ENCODE measurements around the gene WDR47.

WDR47 gene

DNA sequence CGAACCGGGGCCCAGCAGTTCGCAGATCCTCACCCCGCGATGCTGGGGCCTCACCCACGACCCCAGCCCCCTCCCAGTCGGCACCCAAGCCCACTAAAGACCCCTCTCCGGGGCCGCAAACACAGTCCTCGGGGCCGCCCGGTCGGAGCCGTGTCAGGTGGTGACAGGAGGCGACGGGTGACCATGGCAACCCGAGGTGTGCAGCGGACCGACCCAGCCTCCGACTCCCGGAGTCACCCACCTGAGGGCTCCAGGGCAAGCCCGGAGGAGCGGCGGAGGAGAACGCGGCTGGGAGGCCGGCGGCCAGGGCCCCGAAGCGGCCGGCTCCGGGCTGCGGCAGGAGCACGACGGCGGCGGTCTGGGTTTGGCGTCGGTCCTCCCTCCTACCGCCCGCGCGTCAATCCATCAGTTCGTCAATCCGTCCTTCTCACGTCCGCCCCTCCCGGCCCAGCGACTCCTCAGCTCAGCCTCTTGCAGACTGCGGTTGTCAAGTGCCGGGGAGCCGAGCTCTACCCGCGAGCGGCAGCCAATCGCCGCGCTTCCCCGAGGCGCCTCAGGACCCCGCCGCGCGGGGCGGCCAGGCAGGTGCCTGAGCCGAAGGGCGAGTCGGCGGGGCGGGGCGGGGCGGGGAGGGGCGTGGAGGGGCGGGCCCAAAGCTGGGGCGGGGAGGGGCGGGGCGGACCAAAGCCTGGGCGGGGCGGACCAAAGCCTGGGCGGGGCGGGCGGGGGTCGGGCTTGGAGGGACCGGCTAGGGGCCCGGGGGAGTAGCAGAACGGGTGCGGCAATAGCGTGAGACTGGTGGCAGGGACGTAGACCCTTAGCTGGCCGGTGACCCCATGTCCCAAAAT, at the start of gene WDR47:
Gene WDR47, minus strand, starts transcription at position 482 of the 848 bp plus-strand sequence. CDS start 18,590 bp downstream, outside the sequence.
- peak; percentile 87 to 93 (median 92) for DNase-seq (ENCODE audit: low read depth in 3 of 3, low spot score in 1 of 3)

DNA sequence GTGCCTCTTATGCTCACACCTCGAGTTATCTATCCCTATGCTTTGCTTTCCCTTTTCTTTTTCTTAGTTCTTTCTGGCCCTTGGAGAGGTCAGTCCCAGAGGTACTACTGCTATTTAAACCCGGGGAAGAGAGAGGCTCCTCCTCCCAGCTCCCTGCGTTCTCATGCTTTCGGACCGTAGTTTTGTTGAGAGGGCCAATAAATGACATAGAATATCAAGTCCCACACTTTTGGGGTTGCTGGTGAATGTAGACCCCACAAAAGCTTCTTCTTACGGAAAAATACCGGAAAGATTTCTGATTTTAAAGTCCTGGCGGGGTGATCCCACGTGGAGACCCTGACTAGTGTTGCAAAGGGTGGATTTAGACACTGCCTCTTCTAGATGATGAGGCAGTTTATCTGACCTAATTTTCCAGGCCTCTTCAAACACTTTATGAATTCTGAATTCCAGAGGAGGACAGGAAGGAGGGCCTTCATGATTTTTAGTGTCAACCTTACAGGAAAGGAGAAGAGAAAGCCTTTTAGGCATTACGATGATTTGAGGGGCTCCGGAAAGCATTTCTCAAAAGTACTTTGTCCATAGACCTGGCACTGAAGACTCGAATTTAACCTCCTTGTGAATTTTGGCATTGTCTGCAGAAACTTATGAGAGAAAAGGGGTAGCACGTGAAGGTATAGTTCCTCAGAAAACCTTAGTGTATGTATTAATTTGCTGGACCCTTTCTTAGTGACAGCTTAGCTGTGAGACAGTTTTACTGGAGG, 49.4 kb upstream of the WDR47 start:
- DNase-seq (ENCODE audit: low read depth in 3 of 3, low spot score in 1 of 3) = no peak

DNA sequence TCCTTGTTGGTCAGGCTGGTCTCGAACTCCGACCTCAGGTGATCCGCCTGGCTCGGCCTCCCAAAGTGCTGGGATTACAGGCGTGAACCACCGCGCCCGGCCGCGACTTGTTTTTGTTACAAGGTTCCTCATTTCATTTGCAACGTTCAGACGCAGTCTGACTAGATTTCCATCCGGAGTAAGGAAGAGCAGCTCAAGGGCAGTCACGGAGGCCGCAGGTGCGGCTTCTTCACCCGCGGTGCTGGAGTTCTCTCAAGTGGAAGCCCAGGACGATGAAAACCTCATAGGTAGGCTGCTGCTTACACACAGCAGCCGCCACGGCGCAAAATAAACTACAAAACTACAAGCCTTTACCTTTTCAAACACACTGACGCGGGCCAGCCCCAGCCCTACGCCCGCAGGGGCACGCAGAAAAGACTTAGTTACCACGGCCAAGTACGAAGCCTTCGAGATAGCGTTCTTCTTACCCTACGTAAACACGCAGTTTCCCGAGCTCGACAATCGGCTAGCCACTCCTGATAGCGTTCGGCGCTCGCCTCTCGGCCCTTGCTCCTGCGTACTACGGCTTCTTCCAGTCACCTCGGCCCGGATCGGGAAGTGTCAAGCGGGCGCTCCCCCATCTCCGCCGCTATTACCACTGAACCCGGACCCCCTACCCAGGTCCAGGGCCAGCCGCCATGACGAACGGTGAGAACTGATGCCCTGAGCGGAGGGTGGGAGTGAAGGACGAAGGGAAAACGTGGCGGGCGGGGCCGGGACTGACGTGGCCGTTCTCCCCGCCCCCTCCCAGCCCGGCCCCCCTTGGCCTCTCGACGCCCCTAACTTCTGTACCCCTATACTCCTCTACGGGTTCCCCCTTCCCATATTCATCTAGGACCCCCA, 48.5 kb upstream of the WDR47 start, which contains the start of gene TMEM167B:
Gene TMEM167B, plus strand, starts transcription at position 569 of the 882 bp plus-strand sequence. Its CDS starts 109 bp downstream, at position 678.
- DNase-seq (ENCODE audit: low read depth in 3 of 3, low spot score in 1 of 3) = peak; percentile 57 to 68 (median 68)

GRCh38 chr1:109089242-109090015, 47.5 kb upstream of the WDR47 start:
- DNase-seq (ENCODE audit: low read depth in 3 of 3, low spot score in 1 of 3) = no peak

DNA sequence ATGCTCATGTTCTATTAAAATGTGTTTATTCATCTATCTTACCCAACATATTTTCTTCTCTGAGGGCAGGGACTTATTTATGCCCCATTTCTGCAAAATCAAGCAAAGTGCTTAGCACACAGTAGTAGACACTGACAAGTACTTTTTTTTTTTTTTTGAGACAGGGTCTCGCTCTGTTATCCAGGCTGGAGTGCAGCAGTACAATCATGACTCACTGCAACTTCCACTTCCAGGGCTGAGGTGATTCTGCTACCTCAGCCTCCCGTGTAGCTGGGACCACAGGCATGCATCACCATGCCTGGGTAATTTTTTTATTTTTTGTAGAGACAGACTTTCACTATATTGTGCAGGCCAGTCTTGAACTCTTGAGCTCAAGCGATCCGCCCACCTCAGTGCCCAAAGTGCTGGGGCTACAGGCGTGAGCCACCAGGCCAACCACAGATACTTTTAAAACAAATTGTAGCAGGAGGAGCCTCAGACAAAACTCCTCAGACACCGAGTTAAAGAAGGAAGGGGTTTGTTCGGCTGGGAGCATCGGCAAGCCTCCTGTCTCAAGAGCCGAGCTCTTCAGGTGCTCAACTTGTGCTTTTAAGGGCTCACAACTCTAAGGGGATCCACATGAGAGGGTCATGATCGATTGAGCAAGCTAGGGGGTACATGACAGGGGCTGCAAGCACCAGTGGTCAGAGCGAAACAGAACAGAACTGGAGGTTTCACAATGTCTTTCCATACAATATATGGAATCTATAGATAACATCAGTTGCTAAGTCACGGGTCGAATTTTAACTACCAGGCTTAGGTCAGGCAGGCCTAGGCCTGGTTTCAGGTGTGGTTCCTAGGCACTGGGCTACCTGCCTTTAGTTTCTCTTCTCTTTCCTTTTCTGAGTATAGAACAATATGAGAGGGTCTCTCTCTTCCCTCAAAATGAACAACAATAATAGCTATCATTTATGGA, 42.9 kb upstream of the WDR47 start:
- DNase-seq (ENCODE audit: low read depth in 3 of 3, low spot score in 1 of 3) = no peak

DNA sequence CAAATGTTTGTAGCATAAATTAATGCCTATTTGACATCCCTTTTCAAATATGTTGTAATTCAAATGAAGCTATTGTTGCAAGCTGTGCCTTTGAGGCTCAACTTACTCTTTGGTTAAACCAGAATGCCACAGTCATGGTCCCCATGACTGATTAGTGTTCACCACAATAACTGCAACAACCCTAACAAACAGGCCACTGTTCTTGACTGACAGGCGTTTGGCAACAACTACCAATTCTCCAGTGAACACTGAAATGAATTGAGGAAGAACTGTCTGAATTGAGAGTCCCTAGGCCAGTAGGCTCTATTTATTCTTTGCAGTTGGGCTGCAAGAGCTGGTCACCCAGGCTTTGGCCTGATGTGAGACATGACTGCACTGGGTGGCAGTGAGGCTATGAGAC, 42.0 kb upstream of the WDR47 start:
- no peak for DNase-seq (ENCODE audit: low read depth in 3 of 3, low spot score in 1 of 3)

- DNase-seq (ENCODE audit: low read depth in 3 of 3, low spot score in 1 of 3) = no peak
Observed at GRCh38 chr1:109083501-109083900, 41.6 kb upstream of the WDR47 start.

- no peak for DNase-seq (ENCODE audit: low read depth in 3 of 3, low spot score in 1 of 3)
Observed at GRCh38 chr1:109080441-109081082, 38.7 kb upstream of the WDR47 start.

DNA sequence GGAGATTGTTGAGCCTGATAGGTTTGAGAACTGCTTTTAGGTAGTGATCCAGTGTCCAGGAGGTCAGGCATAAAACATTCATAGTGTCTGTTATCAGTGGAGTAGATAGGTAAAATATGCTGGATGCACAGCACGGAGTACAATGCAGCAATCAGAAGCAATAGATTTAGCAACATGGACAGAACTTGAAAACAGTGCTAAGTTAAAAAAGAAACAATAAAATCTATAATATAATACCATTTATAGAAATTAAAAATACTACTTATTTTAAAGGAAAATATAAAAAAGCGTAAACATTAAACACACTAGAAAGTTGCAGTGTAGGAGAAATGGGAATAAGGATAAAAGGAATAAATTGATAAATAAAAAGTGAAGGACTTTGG, 37.3 kb upstream of the WDR47 start:
- no peak for DNase-seq (ENCODE audit: low read depth in 3 of 3, low spot score in 1 of 3)

- no peak for DNase-seq (ENCODE audit: low read depth in 3 of 3, low spot score in 1 of 3)
Observed at GRCh38 chr1:109078317-109078716, 36.4 kb upstream of the WDR47 start.

DNA sequence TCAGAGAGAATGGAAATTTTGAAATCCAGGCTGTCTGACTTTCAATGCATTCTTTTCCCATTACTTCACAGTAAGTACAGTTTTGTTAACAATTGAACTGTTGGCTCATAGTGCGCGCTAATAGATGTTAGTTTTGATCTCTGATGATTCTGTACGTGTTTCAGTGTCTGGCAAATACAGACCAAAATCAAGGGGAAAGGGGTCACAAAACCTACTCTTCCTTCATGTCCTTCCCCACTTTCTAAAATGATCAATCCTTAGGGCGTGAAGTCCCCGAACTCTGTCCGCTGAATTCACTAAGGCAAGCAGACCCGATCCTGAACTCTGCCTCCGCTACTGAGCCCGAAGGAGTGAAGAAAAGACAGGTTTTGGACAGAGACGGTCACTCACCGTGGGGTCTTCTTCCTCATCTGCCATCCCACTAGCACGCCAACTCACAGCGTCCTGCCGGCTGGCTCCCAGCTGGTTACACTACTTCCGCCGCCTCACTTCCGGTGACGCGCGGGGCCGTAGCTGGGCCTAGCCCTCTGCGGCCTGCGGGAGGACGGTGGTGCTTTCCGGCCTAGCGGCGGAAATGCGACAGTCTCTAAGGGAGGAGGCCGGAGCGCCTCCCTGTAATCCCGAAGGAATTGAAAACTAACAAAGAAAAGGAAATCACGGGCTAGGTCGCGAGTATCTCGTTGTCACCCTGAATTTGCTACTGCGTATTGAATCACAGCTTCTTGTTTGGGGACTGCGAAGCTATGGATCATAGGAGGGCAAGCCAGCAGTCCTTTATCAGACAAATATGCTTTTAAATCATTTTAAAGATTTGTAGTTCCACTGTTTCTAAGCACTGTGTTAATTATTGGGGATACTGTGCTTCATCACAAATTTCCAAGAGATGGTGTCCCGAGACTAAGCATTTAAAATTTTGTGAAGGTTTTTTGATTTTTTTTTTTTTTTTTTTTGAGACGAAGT, 33.9 kb upstream of the WDR47 start, which contains the start of gene TAF13:
Gene TAF13, minus strand, starts transcription at position 473 of the 960 bp plus-strand sequence. Its CDS starts 56 bp downstream, at position 417.
- DNase-seq (ENCODE audit: low read depth in 3 of 3, low spot score in 1 of 3) = peak; percentile 57 to 74 (median 64)

- DNase-seq (ENCODE audit: low read depth in 3 of 3, low spot score in 1 of 3) = no peak
Observed at GRCh38 chr1:109069294-109069693, 27.4 kb upstream of the WDR47 start.

- DNase-seq (ENCODE audit: low read depth in 3 of 3, low spot score in 1 of 3) = no peak
Observed at GRCh38 chr1:109067883-109068282, 26.0 kb upstream of the WDR47 start.

DNA sequence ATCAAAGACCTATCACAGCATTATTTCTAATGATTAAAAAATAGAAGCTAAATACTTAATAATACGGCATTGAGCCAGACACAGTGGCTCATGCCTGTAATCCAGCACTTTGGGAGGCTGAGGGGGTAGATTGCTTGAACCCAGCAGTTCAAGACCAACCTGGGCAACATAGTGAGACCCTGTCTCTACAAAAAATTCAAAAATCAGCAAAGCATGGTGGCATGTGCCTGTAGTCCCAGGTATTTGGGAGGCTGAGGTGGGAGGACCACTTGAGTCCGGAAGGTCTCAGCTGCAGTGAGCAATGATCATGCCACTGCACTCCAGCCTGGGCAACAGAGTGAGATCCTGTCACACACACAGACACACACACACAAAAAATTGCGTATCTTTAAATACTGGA, 23.2 kb upstream of the WDR47 start:
- DNase-seq (ENCODE audit: low read depth in 3 of 3, low spot score in 1 of 3) = no peak

DNA sequence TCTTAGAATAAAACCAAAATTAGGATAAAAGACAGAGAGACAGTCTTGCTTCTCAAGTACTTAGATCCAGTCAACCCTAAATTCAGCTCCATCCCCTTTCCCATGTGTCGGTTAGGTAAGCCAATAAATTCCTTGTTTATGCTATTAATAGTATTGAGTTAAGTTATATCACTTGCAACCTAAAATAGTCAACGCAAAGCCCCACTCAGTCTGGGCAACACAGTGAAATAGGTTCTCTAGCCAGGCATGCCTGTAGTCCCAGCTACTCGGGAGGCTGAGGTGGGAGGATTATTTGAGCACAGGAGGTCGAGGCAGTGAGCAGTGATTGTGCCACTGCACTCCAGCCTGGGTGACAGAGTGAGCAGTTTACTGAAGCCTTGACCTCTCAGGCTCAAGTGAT, 19.3 kb upstream of the WDR47 start:
- DNase-seq (ENCODE audit: low read depth in 3 of 3, low spot score in 1 of 3) = no peak

DNA sequence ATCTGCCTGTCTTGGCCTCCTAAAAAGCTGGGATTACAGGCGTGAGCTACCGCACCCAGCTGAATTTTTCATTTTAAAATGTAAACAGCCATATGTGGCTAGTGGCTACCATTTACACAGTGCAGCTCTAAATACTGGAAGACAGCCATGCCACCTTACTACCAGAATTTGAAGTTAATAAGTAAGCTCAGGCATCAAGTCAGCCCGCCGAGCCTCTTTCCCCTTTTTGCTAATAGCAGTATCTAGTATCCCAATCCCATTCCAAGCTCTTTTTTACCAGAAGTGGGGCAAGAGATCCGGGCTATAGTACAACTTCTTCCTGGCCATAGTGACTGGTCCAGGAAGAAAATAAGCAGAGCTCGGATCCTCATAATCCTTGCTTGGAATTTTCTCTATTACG, 18.8 kb upstream of the WDR47 start:
- DNase-seq (ENCODE audit: low read depth in 3 of 3, low spot score in 1 of 3) = no peak

DNA sequence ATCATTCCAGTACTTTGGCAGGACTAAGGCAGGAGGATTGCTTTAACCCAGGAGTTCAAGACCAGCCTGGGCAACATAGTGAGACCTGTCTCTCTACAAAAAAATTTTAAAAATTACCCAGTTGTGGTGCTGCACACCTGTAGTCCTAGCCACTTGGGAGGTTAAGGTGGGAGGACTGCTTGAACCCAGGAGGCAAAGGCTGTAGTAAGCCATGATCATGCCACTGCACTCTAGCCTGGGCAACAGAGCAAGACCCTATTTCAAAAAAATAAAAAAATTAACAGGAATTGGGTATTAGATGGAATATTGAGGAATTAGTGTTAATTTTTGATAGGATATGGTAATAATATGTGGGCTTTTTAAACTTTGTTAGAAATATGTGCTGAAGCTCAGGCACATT, 17.1 kb upstream of the WDR47 start:
- DNase-seq (ENCODE audit: low read depth in 3 of 3, low spot score in 1 of 3) = no peak

GRCh38 chr1:109056064-109056463, 14.2 kb upstream of the WDR47 start:
- no peak for DNase-seq (ENCODE audit: low read depth in 3 of 3, low spot score in 1 of 3)

Data from stimulated activated CD4-positive, alpha-beta T cell treated with anti-CD3 and anti-CD28 coated beads, TNF-alpha, amount 100 ng/mL, for 1 hour (primary cell).